ENCODE measurements around the gene TMEM134. TPM values are rescaled to one million over a fixed set of nuclear protein-coding genes. Genes with fewer than 3 reads are reported as not detected.

TMEM134 gene
- total and polyA plus RNA-seq, 3 donors from 2014 or later = 97.5 to 149 (median 126) TPM

DNA sequence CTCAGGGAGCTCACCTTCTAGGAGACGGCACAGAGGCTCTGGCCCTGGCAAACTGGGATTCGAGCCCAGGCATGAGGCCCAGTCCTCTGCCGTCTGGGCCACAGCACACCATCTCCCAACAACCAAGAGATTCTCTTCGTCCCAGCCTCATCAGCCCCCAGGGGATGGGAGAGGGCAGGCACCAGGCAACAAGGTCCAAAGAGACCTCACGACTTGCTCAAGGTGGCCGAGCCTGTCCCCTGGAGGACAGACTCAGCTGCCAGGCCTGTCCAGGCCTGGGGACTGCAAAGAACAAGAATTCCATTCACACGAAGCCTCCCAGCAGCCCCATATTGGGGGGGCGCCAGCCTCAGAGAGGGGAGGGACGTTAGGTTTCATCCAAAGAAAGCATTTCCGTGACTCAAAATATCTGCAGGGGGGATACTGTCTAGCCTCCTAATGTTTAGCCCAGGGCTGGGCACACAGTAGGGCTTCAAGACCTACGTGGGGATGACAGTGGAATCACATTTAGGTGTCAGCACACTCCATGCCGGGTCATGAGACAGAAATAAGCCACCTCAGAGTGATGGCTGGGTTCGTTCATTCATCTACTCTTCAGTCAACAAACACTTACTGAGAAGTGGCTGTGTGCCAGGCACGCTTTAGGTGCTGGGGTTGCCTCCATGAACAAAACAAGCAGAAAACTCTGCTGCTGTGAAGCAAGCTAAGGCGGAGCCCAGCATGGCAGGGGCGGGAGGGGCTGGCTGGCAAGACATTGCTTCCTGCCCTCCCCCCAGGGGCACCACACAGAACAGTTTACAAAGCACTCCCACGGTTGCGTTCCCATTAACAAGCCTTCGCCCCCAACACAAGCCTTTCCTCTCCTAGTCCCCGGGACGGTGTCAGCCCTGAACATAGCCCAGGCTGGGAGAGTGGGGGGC is 52.4 kb downstream of the TMEM134 start:
- no peak for DNase-seq
- Histone ChIP-seq H3K27me3 (no peaks in the 10 kb centered on the region), H3K27ac (no peak overlapping the region), H3K4me1 (peaks cover 16% of the 10 kb centered on the region), H3K4me3 (no peak overlapping the region), H3K9me3 (no peaks in the 10 kb centered on the region), H3K36me3 (ENCODE audit: low read depth, missing control alignments) (no peaks in the 10 kb centered on the region)
- TF ChIP-seq POLR2A (IDR thresholded peaks at IDR 0.05) (no peak), CTCF (IDR thresholded peaks at IDR 0.05) (no peak)
- intact Hi-C loops (cut with DNase I; ENCODE audit: low total_unique reads) = no loop called here
- WGBS, 2 donors = 73 to 80% methylated on average over 20 to 21 of the region's 21 CpGs

DNA sequence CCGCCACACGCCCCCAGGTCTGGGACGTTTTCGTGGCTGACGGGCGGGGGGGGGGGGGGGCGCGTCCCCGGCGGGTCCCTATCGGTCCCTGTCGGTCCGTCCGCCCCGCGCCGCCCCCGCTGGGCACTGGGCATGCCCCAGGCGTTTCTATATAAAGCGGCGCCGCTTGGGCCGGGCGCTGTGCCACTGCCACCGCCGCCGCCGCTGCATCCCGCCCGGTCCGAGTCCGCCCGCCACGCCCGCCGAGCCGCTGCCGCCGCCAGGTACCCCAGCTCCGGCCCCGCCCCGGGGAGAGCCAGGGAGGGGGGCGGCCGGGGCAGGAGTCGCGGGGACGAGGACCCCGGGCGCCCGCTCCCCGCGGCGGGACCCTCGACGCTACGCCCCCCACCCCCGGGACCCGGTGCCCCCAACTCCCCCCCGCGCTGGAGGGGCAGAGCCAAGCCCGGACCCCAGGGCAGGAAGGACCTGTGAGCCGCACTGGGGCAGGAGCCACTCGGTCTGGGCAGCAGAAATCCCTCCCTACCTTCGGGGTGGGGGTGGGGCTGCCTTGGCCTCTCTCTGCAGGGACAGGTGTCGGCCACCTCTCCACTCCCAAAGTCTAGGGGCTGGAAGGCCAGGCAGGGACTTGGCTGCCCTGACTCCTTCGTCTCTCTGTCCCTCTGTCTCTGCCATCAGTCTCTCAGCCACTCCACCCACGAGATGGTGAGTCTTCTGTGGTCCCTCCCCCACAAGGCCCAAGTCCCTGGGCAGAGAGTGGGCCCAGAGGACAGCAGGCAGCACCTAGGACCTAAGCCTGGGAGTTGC is 53.3 kb downstream of the TMEM134 start, which contains the start of gene CARNS1:
CARNS1 (plus strand) TSS at position 178 of the 804 bp plus-strand sequence; CDS start at position 700, 522 bp downstream.
- 12 to 23% methylated on average over 8 to 62 of the region's 67 CpGs for WGBS, 2 donors
- DNase-seq = no peak
- intact Hi-C loops (cut with DNase I; ENCODE audit: low total_unique reads) = no loop called here

GRCh38 chr11:67413266-67413849 is 55.7 kb downstream of the TMEM134 start:
- Histone ChIP-seq H3K4me3 (no peak overlapping the region), H3K36me3 (ENCODE audit: low read depth, missing control alignments) (no peaks in the 10 kb centered on the region), H3K9me3 (no peaks in the 10 kb centered on the region), H3K27ac (no peak overlapping the region), H3K4me1 (peaks cover 10% of the 10 kb centered on the region), H3K27me3 (no peaks in the 10 kb centered on the region)
- intact Hi-C loops (cut with DNase I; ENCODE audit: low total_unique reads) = no loop called here
- DNase-seq = no peak
- WGBS, 2 donors = 70 to 83% methylated on average over 2 of the region's 2 CpGs
- TF ChIP-seq CTCF (IDR thresholded peaks at IDR 0.05) = no peak
- no peak for TF ChIP-seq POLR2A (IDR thresholded peaks at IDR 0.05)

More for the DNA sequence above, 53.3 kb downstream of the TMEM134 start, which contains the start of gene CARNS1:
- TF ChIP-seq CTCF (IDR thresholded peaks at IDR 0.05) = no peak
- Histone ChIP-seq H3K4me3 (peak within 1 kb of the TSS in 1 of 2 donors; percentile 15), H3K36me3 (ENCODE audit: low read depth, missing control alignments) (no peaks in the 10 kb centered on the region), H3K27ac (no peak within 1 kb of the TSS), H3K27me3 (no peaks in the 10 kb centered on the region), H3K4me1 (peaks cover 16% of the 10 kb centered on the region), H3K9me3 (no peaks in the 10 kb centered on the region)

DNA sequence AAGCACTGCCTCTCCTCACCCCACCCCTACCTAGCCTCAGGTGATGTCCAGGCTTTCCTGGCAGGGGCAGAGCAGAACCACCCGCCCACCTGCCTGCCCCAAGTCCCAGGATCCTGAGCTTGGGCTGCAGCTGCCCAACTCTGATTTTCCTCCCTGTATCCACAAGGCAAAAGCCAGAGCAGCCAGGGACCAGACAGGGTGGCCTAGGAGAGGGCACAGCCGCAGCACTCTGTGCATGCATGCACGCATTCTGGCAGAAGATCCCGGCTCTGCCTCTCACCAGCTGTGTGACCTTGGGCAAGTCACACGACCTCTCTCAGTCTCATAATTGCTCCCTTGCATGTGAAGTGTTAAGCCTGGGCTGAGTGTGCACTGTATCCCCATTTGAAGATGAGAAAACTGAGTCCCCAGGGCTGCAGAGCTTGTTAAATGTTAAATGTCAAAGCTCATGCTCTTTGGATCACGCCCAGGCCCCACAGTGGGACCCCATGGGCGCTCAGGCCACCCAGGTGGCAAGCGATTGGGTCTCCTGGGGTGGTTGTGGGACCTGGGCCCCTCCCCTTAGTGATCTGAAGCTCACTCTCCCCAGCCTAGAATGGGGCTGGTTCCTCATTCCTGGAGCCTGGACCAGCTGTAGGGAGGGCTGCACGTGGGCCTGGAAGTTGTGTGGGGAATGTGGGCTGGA is 56.4 kb downstream of the TMEM134 start:
- Histone ChIP-seq H3K9me3 (no peaks in the 10 kb centered on the region), H3K27me3 (no peaks in the 10 kb centered on the region), H3K27ac (no peak overlapping the region), H3K4me3 (no peak overlapping the region), H3K4me1 (peaks cover 10% of the 10 kb centered on the region), H3K36me3 (ENCODE audit: low read depth, missing control alignments) (no peaks in the 10 kb centered on the region)
- WGBS, 2 donors = 44 to 53% methylated on average over 3 to 9 of the region's 9 CpGs
- intact Hi-C loops (cut with DNase I; ENCODE audit: low total_unique reads) = no loop called here
- no peak for DNase-seq
- TF ChIP-seq CTCF (IDR thresholded peaks at IDR 0.05) (no peak), POLR2A (IDR thresholded peaks at IDR 0.05) (no peak)
